ENCODE measurements around the gene CAMKMT.

CAMKMT gene

DNA sequence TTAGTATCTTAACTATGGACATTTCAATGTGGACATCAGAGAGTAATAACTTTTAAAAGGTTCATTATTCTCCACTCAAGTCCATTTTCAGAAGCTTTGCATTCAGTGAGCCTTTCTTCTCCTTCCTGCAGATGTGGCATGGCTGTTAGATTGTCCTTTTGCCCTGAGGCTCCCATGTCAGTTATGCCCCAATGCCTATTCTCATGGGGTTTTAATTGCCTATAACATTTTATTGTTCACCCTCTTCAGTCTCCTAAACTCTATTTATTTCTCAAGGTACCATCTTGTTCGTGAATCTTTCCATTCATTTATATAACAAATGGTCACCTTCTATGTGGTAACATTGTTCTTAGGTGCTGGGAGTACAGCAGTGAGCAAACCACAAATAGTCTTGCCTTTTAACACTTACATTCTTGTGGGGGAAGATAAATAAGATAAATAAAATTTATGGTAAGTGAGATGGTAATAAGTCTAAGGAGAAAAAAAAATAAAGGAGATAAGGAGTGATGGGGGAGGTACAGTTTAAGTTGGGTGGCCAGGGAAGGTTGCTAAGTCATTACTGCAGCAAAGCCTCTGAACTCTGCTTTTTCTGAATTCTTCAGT is 301.8 kb downstream of the CAMKMT start:
- no peak for DNase-seq

DNA sequence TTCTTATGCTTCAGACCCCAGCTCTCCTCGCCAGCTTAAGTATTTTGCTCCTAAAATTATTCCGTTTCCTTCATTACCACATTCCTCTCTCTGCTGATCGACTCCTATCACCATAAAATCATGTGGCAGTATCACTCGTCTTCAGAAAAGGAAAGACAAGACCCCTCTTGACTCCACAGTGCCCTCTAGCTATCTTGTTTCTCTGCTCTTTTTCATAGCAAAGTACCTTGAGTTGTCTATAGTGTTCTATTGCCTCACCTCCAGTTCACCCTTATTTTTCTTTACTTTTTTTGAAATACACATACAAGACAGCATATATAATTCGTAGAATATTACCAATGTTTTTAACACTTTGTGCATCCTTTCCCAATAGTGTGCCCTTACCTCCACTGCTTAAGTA is 306.6 kb downstream of the CAMKMT start:
- DNase-seq = no peak

DNA sequence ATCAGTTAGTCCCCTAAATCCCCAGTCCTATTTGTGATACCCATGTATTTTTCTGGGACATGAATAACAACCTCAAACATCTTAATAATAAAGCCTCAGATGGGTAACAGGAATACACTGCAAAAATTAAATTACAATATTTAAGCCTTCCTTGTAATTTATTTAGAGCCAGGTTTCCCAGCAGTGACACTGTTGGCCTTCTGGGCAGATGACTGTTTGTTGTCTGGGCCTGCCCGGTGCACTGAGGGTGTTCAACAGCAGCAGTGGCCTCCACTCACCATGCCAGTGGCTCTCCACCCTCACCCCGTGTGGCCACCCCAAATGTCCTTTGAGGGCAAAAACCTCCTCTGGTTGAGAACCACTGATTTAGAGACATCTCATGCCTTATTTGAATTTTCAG is 309.5 kb downstream of the CAMKMT start:
- no peak for DNase-seq

DNA sequence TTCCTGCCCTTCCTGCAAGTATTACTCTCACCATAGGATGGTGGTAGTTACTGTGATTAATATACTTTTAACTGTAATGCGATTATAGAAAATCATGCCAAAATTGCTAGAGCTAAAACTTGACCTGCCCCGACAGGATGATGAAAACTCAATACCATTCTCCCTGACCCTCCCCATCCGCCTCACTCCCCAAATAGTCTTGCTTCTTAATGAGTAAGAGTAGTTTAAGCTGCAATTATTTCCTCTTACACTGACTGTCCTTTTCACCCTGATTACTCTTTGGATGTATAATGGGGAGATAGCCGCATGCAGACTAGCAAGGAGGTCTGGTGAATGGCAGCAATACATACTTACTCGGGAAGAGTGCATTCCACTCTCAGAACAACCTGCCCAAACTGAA is 310.2 kb downstream of the CAMKMT start:
- DNase-seq = no peak

GRCh38 chr2:44672431-44672830 is 310.7 kb downstream of the CAMKMT start:
- no peak for DNase-seq

- DNase-seq = no peak
Measured at GRCh38 chr2:44674473-44675284, 312.9 kb downstream of the CAMKMT start.

- DNase-seq = no peak
Measured at GRCh38 chr2:44676379-44676778, 314.6 kb downstream of the CAMKMT start.

- no peak for DNase-seq
Measured at GRCh38 chr2:44679584-44679983, 317.8 kb downstream of the CAMKMT start.

DNA sequence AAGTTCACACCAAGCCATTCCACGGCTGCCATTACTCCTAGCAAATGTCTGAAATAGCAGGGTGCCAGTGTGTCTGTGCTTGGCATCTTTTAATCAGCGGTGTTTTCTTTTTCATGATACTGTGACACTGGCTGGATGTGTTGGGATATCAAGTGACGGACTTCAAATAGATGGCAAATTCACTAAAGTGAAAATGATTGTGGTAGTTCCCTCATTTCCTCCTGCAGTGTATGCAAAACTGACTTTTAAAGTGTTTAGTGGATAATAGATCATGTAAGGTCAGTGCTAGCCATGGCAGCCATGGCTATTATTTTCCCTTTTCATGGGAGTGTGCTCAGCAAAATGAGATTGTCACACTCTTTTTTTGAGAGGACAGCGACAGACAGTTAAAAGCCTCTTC is 318.2 kb downstream of the CAMKMT start:
- peak; percentile 35 for DNase-seq

DNA sequence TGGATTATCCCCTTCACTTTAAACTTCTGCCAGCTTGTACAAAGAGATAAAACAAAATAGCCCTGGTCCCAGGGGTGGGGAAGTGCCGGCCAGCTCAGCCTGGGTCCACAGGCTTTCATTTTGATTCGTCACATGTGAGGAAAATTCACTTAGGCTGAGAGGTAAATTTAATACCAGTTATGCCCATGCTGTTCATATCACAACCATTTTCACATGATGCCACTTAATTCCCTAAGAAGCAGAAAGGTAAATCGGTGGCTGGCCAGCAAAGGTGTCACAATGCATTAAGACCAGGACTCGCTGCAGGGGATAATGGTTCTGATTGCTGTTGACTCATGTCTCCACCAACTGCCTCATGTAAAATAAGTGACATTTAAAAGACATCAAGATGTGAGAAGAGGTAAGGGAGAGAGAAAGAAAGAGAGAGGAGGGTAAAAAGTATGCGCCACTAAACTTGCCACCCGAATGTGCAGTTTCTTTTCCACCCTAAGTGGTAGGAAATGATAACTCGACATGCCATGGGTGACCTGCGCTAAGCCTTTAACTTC is 318.8 kb downstream of the CAMKMT start:
- DNase-seq = peak; percentile 67

GRCh38 chr2:44680983-44681531 is 319.3 kb downstream of the CAMKMT start:
- DNase-seq = peak; percentile 74

DNA sequence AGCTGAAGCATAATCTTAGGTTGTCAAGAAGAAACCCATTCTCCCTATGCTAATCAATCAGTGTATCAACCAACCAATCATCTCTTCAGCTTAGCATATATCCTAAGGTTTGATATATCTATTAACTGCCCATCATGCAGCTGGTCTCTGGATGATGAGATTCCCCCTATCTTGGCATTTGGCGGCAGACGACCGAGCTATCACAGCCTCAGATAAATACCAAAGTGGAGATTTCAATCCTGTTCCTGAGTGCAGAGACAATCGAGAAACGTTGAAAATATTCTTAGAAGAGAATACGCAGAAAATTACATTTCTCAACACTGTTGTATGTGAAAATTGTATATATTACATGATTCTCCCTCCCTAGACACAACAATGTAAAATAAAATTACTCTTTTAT is 320.7 kb downstream of the CAMKMT start:
- DNase-seq = no peak

DNA sequence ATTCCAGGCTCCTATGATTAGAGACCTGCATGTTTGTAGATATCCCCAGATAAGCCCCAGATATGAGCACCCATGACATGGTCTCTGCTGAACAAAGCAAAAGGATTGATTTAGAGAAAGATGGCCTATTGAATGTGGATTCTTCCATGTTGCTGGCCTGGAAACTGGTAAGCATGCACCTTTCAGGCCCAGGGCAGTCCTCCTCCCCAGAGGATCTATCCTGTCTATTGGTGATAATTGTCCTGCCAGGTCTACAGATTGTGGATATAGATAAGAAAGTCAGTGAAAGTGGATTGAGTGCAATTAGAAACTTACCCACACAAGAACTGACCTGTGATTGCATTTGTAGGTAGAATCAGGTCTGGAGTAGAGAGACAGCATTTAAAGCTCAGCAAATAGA is 322.8 kb downstream of the CAMKMT start:
- DNase-seq = no peak

DNA sequence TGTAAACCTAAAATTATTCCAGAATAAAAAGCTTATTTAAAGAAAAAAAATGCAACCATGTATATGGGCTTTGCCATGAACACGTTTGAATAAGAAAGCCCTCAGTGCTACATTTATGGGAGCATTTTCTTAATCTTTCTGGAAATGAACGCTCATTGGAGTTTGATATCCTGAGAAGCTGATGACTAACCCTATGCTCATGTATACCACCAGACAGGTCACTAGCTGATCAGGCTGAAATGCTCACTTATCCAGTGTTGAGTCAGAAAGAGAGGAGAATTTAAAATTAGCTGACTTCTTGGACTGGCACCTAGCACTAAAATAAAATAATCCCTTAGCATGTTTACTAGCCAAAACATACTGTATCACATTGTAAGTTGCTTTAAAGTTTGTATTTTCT is 324.8 kb downstream of the CAMKMT start:
- no peak for DNase-seq

DNA sequence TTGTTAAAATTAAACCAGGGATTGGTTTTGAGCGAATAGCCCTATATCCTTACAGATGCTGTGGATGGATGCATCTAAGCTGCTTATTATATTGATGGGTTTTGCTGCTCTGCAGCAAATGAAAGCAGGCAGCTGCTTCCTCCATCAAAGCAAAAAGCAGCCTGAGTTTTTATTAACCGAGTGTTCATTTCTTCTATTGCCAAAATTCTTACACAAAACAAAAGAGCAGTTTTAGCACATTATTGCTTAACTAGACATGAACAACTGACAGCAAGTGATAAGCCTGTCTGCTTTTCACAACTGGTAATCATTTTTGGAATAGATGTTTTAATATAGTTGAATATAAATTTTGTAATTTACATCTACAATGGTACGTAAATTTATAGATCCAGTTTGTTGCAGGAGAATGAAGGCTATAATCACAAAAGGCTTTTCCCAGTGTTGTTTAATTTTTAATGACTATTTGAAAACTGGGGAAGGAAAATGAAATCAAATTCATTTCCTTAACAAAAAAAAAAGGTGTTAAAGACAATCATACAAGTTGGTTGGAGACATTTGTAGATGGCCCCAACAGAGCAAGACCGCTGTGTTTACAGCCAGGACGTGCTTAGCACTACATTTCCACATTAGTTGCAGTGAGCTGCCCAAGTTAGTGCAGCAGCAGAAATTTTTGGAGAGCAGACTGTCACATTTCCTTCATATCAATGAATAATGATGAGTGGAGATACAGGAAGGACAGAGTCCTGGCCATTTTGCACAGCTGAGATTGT is 326.1 kb downstream of the CAMKMT start:
- no peak for DNase-seq

GRCh38 chr2:44688456-44689124 is 326.8 kb downstream of the CAMKMT start:
- no peak for DNase-seq

DNA sequence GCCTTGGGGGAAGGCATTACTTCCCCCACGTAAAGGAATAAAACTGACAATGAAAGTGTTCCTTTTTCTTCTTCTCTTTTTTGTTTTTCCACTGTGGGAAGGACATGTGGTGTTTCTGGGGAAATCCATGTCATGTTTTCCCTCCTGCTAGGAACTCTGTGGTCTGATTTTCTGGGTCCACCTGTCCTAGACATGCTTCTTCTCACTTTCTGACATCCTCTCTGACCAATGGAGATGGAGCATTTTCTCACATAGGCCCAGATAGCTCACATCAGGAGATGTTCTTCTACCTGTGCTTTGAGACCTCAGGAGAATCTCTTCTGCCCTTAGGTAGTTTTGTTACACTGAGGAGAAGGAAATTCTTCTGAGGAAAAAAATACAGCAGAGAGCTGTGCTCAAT is 327.8 kb downstream of the CAMKMT start:
- DNase-seq = no peak

DNA sequence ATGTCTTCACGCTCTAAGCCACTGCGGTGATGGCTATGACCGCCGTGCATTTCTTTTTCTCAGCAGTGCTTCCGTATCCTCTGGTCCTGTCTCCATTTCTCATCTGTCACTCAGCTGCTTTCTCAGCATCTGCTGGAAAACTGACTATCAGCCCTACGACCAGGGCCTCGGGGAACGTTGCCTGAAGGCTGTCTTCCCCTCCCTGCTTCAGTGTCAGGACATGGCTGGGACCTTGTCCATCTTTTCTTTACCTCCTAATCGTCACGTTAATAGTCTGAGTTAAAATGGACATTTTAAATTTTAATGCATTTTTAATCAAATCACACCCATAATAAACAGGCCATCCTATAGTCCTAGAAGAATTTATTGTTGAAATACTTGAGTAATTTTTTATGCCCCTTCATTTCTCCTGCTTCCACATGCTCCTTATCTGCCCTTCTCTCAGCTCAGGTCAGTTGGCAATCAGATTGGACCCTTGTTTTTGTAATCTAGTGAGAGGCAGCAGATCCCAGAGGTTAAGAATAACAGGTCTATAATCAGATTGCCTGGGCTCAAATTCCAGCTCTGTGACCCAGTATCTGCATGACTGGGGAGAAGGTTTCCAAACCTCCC is 329.5 kb downstream of the CAMKMT start:
- no peak for DNase-seq

- no peak for DNase-seq
Measured at GRCh38 chr2:44692821-44693220, 331.1 kb downstream of the CAMKMT start.

DNA sequence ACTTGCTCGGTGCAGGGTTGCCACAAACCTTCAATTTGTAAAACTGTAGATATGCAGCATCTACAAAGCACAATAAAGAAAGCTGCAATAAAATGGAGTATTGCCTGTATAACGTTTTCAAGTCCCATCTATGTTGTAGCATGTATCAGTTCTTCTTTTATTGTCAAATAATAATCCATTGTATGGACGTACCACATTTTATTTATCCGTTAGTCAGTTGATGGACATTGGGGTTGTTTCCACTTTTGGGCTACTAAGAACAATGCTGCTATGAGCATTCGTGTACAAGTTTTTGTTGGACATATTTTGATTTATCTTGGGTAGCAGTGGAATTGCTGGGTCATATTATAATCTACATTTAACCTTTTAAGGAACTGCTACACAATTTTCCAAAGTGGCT is 339.1 kb downstream of the CAMKMT start:
- DNase-seq = no peak

GRCh38 chr2:44705356-44705755 is 343.6 kb downstream of the CAMKMT start:
- peak; percentile 56 for DNase-seq

DNA sequence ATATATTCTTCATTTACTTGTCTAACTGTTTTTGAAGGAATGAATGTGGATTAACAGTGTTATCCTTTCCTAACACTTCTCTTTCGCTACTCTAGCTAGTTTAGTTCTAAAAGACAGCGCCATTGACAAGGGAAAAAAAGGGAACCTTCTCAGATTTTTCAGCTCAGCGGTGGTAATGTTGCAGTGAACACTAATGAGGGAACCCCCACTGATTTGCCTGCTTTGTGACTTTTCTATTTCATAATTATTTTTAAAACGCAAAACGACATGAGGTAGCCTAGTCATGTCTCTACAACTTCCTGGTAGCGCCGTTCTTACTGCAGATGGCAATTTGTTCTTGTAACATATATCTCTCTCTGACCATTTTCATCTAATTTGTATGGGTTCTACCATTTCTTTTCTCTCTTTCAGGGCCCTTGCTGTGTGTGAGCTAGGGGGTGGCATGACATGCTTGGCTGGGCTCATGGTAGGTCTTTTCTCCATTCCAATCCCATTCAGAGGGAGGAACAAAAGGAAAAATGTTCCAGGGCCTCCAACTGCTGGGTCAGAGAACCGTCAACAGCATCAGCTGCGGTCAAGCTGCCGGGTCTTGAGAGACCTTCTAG is 344.2 kb downstream of the CAMKMT start:
- peak; percentile 89 for DNase-seq
